ENCODE measurements around the gene SLC30A1.
"Not testable (repeated sequence)": the region's sequence is repeated elsewhere in the genome, so short reads cannot be mapped to it uniquely, and the experiment has no call there.

The SLC30A1 gene

DNA sequence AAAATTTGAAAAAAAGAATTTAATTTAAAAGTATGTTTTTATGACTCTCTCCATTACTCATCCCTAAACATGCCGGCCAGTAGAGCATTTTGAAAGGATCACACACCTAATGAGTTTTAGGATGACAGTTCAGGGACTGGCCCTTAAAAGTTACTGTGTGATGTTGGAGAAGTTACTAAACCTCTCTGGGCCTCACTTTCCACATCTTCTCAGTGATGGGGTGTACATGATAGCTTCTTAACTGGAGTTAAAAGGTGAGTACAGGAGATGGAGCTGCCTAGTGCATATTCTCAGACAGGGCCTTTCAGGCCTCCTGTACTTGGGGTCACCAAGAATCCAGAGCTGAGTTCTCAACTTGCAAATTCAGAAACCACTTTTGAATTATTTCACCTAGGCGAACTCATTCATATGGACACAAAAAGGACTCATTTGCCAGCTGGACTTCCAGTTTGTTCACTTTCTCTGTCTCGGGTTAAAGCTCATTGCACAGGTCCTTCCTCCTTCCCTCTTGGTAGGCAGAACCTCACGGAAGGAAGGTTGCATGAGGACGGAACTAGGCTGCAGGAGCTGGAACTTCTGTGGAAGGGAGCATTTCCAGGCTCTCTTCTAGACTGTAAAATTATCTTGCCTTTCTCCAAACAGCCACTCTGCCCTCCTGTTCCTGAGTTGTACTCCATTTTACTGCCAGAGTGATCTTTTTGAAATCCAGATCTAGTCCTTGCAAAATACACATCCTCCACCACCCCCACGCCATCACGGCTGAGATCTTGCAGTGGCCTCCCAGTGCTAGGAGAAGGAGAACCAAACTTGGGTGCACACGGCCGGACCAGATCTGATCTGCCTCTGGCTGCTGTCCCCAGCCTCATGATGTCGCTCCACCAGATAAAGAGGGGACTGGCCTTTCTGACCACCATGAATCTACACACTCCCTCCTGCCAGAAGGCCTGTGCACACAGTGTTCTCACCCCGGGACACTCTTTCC is 4.3 kb upstream of the SLC30A1 start:
- no peak for DNase-seq

DNA sequence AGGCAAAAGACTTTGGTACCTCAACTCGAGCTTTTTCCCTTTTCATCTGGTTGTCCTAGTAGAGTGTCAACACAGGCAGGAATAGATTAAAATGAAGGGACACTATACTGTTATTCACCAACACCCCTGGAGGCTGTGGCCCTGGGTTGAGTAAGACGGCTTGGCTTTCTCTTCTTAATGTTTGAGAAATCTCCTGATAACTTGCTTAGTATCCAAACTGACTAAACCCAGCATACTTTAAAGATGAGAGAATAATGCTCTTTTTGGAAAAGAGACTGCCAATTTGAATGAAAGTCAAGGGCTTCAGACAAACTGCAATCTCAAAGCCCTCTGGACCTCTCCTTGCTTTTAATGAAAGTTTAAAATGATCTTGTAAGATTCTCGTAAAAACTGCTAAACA is 2.6 kb upstream of the SLC30A1 start:
- no peak for DNase-seq

DNA sequence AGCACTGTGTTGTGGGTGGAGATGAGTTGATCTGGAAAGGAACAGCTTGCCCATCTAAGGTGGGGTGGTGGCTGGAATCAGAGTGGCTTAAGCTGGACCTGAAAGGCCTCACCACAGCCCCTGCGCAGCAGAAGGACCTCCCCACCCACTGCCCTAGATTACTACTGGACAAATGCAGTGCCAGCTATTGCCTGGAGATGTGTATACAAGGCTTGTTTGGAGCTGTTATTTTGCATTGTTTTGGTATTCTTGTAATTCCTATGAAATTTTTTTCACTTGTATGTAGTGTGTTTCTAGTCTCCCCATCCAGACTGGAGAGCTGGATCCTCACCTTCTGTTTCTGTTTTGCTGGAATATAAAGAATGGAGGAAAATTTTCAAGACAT is 1.3 kb upstream of the SLC30A1 start:
- DNase-seq, result no peak

DNA sequence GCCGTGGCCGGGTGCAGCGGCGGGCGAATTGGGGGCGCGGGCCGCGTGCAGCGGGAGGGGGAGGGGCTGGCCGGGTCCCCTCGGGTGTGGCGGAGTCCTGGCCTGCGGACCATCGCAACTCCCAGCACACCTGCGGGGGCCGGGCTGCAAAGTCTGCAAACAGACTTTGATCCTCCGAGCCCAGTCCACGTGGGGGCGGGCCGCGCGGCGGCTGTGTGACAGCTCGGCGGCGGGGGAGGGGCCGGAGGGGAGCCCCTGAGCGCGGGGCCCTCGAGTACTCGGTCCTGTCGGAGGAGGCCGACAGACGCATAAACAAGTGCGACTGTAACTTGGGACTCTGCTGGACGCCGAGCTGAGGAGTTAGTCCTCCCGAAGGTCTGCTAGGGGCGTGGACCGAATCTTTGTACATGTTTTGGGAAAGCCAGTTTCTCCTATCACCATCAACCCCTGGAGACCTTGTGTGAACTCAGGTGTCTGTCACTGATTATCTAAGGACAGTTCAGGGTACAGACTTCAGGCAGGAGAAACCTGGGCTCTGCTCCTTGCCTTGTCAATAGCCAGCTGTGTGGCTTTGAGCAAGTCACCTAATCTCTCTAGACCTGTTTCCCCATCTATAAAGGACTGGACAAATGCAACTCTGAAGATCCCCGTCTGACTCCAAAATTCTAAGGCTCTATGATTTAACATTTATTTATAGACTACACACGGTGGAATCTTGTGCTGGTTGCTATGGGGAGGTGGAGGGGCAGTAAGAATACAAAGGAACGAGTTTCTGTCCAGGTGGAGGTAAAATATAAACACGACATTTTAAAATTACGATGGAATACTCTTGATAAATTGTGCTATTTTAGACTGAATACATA is 710 bp upstream of the SLC30A1 start:
- DNase-seq, result peak in 2 of 4 experiments; percentile 70 to 79

DNA sequence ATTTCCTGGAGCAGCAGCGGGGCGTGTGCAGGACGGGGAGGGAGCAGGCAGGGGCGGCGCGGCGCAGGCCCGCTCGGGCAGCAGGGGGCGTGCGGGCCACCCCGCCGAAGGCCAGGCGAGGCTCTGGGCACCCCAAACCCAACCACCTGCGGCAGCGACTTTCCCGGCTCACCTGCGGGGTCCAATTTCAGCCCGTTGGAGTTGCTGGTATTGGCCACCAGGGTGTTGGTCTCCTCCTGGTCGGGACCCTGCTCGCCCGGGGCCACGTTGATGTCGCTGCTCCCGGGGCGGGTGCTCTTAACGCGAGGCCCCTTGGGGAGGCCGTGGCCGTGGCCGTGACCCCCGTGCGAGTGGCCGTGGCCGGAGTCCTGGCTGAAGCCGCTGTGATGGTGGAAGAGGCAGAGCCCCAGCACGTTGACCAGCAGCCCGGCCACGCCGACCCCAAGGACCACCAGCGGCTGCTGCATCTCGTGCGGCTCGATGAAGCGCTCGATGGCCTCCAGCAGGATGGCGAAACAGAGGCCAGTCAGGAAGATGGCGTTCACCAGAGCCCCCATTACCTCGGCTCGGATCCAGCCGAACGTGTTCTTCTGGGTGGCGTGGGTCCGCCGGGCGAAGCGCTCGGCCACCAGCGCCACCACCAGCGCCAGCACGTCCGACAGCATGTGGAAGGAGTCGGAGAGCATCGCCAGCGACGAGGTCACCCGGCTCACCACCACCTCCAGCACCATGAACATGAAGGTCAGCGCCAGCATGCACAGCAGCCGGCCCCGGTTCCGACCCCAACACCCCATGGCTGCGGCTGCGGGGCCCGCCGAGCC is 932 bp downstream of the SLC30A1 start:
- peak; percentile 9 to 66 (median 40) for DNase-seq

DNA sequence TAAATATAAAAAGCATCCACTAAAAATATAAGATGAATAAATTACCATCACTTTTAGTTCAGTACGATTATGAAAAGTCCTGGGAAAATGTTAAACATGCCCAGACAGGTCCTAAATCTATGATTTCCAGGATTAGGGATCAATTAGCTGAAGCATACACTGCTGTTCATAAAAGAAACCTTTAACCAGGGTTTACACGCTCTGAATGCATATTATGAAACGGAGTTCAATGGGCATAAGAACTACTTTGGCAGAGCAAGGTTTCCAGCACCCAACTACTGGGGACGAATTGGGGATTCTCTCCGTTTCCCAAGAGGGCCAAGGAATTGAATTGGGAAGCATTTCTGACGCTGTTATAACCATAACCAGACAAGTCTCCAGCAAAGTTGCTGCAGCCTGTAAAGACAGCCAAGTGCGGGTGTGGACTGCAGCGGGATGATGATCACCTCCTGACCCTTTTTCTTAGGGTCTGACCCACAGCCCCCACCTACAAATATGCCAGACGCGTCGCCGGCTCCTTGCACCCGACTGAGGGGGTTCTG is 1.6 kb downstream of the SLC30A1 start:
- no peak for DNase-seq

DNA sequence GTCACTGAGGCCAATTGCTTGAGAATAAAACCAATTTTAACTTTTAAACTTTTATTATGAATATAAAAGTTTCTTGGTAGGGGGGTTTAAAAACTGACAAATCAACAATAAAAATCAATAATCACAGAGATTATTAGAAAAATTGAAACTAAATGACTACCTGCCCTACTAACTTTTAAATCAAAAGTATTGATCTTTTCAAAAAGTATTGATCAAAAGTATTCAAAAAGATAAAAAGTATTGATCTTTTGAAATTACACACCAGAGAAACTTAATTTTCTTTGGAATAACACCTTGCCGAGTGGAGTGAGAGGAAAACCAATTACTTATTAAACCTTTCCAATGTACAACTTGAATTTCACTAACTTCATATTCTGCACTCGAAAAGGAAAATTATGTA is 2.2 kb downstream of the SLC30A1 start:
- DNase-seq, result no peak

DNA sequence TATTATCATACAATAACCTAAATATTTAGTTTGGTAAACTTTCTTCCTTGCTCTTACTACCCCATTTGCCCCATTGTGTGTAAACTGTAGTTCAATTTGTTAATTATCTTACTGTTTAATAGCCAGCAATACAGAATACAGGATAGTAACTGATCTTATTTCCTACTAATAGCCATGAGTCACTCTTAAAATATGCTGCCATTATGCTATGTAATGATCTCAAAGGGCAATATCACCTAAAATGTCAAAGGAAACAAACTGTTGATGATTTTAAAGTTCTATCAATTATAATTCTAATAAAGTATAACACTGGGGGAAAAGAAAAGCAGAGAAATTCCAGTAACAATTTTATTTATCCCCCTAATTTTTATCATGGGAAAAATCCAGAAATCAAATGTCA is 4.3 kb downstream of the SLC30A1 start:
- no peak for DNase-seq

DNA sequence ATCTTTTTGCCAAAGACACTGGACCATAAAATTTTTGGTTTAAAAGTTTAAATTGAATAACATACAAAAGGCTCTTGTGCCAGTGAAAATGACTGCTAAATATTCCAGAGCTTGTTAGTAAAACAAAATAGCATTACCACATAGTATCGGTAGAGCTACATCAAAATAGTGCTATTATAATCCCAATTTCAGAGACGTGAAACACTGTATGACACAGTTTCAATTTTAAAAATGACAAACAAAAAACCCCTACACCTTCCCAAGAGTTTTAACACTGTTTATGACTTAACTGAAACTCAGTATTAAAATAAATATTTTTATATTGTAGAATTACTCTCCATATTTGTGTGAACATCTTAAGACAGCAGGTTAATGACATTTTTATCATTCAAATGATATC is 7.0 kb downstream of the SLC30A1 start:
- no peak for DNase-seq

DNA sequence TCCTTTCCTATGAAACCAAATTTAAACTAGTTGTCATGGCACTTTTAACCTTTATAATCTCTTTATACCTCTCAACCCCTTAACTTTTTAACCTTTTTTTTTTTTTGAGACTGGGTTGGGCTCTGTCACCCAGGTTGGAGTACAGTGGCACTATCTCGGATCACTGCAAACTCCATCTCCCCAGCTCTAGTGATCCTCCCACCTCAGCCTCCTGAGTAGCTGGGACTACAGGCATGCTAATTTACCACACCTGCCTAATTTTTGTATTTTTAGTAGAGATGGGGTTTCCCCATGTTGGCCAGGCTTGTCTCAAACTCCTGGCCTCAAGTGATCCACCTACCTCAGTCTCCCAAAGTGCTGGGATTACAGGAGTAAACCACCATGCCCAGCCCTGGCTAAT is 8.6 kb downstream of the SLC30A1 start:
- not testable (repeated sequence) for DNase-seq

DNA sequence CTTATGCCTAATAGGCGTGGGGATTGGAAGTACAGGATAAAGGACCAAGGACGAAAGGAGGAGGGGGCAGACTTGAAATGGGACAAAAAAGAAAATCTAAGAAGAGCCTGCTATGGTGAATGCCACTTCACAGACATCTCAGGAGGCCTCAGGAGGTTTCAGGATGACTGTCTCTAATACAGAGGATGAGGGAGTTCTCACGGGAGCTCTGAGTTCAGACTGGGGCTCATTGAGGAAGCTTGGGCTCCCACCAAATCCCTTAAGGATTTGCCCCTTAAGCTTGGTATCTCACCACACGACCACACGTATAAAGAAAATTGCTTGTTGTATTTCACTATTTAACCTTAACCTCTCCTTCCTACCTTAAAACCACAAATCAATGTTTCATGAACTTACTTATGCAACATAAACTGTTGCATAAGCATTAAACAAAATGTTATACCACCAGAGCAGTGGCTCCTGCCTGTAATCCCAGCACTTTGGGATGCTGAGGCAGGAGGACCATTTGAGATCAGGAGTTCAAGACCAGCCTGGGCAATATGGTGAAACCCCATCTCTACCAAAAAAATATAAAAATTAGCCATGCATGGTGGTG is 12.4 kb downstream of the SLC30A1 start:
- DNase-seq, result no peak

DNA sequence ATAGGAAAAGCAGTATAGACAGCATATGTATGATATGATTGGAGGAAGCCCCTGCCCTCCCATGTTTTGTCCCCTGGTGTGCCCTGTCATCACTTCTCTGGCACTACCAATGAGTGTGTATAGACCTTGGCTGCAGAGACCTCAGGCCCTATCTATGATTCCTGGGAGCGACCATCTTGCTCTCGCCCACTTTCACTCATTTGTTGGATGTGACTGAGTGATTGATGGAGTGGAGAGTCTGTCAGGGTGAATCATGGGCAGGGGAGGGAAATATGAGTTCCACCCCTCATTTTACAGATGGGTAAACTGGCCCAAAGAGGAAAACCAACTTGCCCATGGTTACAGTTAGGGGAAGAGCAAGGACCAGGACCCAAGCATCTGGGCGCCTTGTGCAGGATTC is 14.9 kb downstream of the SLC30A1 start:
- DNase-seq, result no peak

DNA sequence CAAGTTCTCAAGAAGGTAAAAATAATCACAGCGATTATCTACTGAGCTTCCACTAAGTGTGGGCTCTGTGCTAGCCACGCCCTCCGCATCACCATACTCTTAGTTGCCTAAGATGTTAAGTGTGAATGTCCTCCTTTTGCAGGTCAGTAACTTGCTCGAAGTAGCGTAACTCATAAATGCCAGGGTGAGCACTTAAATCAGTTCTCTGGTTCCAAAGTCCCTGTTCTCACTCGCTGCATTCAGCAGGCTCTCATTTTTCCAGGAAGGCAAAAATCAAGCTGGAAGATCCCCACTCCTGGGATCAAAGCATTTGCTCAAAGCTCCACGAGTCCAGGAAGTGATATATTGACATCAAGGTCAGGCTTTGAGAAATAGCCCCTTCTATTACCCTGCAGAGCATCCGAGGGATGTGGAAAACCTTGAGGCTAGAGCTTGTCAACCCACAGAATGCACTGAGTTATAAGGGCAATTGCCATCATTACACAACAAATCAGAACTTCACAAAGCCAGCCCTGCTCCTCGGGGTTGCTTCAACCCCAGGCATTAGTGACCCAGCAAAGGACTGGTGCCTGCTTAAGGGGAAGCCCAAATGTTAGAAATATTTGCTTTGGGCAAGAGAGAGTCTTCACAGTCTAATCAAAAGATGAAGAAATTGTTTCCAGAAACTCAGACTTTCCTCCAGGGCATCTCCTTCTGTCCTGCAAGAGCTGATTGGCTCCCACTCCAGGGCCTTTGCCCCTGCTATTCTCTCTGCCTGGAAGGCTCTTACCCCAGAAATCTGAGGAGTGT is 19.5 kb downstream of the SLC30A1 start:
- no peak for DNase-seq

DNA sequence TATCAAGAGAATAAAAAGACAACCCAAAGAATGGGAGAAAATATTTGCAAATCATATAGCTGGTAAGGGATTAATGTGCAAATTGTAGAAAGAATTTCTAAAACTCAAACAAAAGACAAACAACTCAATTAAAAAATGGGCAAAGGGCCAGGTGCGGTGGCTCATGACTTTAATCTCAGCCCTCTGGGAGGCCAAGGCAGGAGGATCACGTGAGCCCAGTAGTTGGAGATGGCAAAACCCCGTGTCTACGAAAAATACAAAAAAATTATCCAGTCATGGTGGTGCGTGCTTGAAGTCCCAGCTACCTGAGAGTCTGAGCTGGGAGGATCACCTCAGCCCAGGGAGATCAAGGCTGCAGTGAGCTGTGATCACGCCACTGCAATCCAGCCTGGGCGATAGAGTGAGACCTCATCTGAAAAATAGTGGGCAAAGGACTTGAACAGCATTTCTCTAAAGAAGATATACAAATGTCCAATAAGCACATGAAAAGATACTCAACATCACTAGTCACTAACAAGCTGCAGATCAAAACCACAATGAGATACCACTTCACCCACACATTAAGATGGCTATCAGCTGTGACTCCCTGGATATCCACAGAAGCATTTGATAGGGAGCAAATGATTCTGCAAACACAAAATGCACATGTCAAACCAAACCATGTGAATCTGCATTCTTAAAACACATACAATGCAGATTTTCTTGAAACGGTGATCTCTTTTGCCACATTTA is 20.9 kb downstream of the SLC30A1 start:
- DNase-seq, result no peak

DNA sequence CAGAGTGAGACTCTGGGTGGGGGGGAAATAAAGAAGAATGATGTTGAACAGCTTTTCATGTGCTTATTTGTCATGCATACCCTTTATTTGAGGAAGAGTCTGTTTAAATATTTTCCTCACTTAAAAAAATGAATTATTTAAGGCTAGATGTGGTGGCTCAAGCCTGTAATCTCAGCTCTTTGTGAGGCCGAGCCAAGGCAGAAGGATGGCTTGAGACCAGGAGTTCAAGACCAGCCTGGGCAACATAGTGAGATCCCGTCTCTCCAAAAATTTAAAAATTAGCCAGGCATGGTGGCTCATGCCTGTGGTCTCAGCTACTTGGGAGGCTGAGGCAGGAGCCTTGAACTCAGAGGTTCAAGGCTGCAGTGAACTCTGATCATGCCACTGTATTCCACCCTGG is 25.4 kb downstream of the SLC30A1 start:
- DNase-seq, result no peak

DNA sequence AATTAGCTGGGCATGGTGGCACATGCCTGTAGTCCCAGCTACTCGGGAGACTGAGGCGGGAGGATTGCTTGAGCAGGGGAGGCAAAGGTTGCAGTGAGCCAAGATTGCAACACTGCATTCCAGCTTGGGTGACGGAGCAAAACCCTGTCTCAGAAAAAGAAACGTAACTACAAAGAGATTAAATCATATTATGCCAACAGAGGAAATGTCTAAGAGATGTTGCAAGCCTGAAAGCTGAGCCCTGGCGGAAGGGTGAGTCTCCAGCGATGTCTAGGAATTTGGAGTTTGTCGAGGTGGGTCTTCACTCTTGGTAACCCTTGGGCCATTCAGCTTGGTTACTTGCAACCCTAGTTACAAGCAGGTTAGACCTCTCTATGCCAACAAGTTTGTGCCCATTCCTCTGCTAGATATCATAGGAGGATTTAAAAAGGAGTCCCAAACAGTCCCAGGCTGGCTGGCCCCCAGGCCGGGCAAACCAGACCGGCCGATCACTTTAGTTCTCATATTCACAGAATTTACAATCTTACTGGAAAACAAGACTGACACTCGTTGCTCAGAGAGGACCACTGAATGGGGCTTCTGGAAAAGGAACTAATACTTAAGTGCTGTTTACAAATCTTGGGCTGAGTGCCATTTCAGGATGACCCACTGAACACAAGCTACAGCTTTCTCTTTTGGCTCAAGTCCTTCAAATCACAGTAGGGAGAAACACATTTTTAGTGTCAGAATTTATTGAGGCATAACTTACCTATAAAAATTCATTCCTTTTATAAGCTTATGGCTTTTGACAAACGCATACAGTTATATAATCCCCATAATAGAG is 27.1 kb downstream of the SLC30A1 start:
- no peak for DNase-seq

DNA sequence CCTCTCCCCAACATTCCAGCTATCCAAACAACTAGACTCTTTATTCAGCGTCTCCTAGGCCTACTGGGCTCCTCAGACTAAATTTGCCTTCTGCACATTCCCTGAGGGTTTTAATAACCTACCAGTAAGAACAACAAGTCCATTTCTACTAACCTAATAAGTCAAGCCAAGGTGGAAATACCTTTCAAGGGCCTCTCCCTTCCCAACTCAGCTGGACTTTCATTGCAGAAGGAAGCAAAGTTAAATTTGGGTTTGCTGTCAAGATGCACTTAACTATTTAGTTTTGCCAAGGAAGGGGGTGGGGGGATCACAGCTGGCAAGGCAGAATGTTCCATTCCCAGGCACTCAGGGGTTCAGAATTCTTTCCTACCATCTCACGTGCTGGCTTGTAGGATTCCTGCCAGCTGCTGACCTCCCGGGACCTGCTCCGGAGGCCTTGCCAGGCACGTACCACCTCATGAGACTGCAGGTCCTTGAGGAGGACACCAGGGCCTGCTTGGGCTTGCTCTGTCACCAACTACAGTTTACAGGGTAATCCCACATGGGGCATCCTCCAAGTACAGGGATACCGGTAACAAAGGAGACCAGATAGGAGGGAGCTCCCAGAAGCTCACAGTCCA is 29.8 kb downstream of the SLC30A1 start:
- no peak for DNase-seq

DNA sequence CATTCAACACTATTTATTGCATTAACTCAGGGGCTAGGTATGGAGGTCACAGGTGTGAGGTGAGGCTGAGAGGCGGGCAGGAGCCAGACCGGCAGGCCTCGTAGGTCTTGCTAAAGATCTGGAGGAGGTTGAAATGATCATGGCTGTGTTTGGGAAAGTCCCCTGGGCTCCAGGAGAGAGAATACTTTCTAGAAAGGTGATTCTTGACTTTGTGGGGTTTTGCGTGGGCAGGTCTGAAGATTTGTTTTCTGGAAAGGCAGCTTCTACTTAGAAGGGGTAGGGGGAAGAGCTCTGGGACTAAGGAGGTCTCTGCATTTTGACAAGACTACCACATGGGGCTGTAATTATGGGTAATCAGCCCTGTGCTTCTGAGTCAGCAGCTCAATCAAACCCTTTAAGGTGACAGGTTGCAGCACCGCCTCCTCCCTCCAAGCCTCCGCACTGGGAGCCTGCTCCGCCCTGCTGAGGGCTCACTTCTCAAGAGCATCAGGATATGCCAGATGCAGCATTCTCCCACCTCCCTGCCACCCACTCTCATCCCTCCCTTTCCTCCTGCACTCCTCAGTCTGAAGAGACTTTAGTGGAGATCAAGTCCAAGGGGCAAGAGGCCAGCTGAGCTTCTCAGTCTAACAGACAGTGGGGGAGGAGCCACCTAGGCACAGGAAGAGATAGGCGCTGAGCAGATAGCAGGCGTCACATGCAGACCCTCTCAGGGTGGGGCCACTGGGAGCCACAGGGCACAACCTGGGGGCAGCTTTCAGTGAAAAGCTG is 30.5 kb downstream of the SLC30A1 start:
- no peak for DNase-seq

All from activated naive CD4-positive, alpha-beta T cell (primary cell).